Type B pancreatic cell (in vitro differentiated cells): ENCODE results near the gene NCOA1. TPM values are rescaled to one million over a fixed set of nuclear protein-coding genes. Genes with fewer than 3 reads are reported as not detected.

Experiments used
- DNase-seq: peaks from one replicate; pipeline ENCODE4 v3.0.0; 2021; ENCODE audit warnings: mixed read lengths; ENCODE audit not compliant: unreplicated experiment; ENCODE audit errors: extremely low spot score
- H3K27ac Mint-ChIP-seq: 2 replicates; pipeline ENCODE4 v1.8.0; 2021; ENCODE audit warnings: mild to moderate bottlenecking, mixed read lengths
- H3K27me3 Mint-ChIP-seq: 2 replicates; pipeline ENCODE4 v1.8.0; 2021; ENCODE audit warnings: mixed read lengths
- H3K36me3 Mint-ChIP-seq: 2 replicates; pipeline ENCODE4 v1.8.0; 2021; ENCODE audit warnings: mixed read lengths
- H3K4me1 Mint-ChIP-seq: one replicate; pipeline ENCODE4 v1.8.0; 2021; ENCODE audit warnings: mixed read lengths; ENCODE audit not compliant: unreplicated experiment
- H3K4me3 Mint-ChIP-seq: 2 replicates; pipeline ENCODE4 v1.8.0; 2021; ENCODE audit warnings: mild to moderate bottlenecking, mixed read lengths
- H3K9me3 Mint-ChIP-seq: 2 replicates; pipeline ENCODE4 v1.8.0; 2021; ENCODE audit warnings: mixed read lengths
- total RNA-seq: library from RNA; stranded (reverse); gene quantifications from 2 replicates; pipeline ENCODE4 v1.2.1, GENCODE V29; 2021; ENCODE audit warnings: low replicate concordance
- TF ChIP-seq, protein P1 (sequence below): fragments of 200-600 bp; sonication (generic); conservative IDR thresholded peaks from 2 replicates; pipeline ENCODE4 v1.5.0; 2021; ENCODE audit warnings: antibody characterized with exemption, mild to moderate bottlenecking

Gene NCOA1
- total RNA-seq, 1 donor from 2014 or later, result 23.8 TPM

DNA sequence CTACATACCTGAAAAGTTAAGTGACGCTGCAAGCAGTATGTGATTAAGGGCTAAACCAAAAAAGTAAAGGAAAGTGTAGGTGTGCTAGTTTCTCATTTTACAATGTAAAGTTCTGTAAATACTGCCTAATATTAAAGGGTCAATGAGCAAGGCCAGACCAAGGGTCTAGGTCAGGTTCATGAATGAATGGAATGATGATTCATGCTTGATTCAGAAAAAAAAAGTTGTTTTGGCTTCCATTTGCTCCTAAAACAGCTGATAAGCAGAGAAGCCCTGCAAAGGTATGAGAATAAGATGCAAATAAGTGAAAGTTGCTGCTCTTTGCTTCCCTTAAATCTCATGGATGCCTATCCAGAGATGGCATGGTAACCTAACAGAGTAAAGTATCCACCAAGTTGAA, 240.9 kb downstream of the NCOA1 start:
- H3K27ac Mint-ChIP-seq, result no peak overlapping the region
- H3K4me1 Mint-ChIP-seq, result no peaks in the 10 kb centered on the region
- no peaks in the 10 kb centered on the region for H3K9me3 Mint-ChIP-seq
- no peaks in the 10 kb centered on the region for H3K27me3 Mint-ChIP-seq
- peaks cover 12% of the 10 kb centered on the region for H3K36me3 Mint-ChIP-seq
- H3K4me3 Mint-ChIP-seq, result no peak overlapping the region
- TF ChIP-seq, protein P1, sequence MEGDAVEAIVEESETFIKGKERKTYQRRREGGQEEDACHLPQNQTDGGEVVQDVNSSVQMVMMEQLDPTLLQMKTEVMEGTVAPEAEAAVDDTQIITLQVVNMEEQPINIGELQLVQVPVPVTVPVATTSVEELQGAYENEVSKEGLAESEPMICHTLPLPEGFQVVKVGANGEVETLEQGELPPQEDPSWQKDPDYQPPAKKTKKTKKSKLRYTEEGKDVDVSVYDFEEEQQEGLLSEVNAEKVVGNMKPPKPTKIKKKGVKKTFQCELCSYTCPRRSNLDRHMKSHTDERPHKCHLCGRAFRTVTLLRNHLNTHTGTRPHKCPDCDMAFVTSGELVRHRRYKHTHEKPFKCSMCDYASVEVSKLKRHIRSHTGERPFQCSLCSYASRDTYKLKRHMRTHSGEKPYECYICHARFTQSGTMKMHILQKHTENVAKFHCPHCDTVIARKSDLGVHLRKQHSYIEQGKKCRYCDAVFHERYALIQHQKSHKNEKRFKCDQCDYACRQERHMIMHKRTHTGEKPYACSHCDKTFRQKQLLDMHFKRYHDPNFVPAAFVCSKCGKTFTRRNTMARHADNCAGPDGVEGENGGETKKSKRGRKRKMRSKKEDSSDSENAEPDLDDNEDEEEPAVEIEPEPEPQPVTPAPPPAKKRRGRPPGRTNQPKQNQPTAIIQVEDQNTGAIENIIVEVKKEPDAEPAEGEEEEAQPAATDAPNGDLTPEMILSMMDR, result no peak
- DNase-seq, result no peak

DNA sequence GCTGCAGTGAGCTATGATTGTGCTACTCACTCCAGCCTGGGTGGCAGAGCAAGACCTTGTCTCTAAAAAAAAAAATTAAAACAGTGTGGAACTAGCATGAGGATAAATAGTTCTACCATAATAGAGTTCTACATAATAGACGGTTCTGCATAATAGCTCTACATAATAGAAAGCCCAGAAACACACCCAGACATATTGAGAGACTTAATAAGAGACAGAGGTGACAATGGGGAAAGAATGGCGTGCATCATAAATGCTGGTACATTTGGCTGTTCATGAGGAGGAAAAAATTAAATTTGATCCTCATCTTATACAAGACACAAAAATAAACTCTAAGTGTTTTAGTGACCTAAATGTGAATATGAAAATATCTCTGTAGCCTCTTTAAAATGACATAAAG, 243.7 kb downstream of the NCOA1 start:
- H3K4me3 Mint-ChIP-seq, result no peak overlapping the region
- TF ChIP-seq, protein P1, result no peak
- H3K27me3 Mint-ChIP-seq, result no peaks in the 10 kb centered on the region
- H3K9me3 Mint-ChIP-seq, result no peaks in the 10 kb centered on the region
- no peak for DNase-seq
- H3K4me1 Mint-ChIP-seq, result no peaks in the 10 kb centered on the region
- peaks cover 8% of the 10 kb centered on the region for H3K36me3 Mint-ChIP-seq
- no peak overlapping the region for H3K27ac Mint-ChIP-seq

DNA sequence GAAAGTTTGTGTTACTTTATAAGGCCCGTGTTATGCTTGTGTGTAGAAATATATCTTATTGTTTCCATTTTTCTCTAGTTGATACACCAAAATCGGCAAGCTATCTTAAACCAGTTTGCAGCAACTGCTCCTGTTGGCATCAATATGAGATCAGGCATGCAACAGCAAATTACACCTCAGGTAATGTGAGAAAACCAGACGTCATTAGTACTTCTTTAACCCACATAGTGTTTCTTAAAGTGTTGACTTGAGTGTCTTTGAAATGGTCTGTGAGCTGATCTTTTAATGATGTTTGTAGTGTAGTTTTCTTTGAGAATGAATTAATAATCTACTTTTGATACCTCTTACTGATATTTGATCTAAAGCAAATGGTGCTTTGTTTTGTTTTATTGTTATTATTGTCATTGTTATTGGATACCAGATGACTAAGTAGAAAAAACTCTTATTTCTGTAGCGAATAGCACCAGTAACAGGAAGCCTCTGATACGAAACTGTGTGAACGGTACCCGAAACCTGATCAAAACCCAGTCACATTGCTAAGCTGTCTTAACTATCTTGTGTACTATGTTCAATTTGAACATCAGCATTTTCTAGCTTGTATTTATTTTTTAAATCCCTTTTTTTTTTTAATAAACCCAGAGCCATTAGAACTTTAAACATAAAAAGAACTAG, 248.4 kb downstream of the NCOA1 start:
- no peaks in the 10 kb centered on the region for H3K27me3 Mint-ChIP-seq

DNA sequence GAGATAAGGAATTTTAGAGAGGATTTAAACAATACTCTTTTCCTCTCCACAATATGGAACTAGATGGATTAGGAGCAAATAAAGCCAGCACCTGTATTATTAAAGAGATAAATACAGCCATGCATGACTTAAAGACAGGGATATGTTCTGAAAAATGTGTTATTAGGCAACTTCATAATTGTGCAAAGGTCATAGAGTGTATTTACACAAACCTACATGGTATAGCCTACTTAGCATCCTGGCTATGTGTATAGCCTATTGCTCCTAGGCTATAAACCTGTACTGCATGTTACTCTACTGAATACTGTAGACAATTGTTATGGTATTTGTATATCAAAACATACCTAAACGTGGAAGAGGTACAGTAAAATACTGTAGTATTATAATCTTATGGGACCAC, 249.1 kb downstream of the NCOA1 start:
- Mint-ChIP-seq H3K4me3 (no peak overlapping the region), H3K27ac (no peak overlapping the region), H3K36me3 (peaks cover 18% of the 10 kb centered on the region), H3K27me3 (no peaks in the 10 kb centered on the region), H3K4me1 (no peaks in the 10 kb centered on the region), H3K9me3 (no peaks in the 10 kb centered on the region)
- TF ChIP-seq, protein P1, result no peak
- no peak for DNase-seq

More for the DNA sequence above, 248.4 kb downstream of the NCOA1 start:
- H3K4me3 Mint-ChIP-seq, result no peak overlapping the region
- H3K4me1 Mint-ChIP-seq, result no peaks in the 10 kb centered on the region
- H3K36me3 Mint-ChIP-seq, result peaks cover 18% of the 10 kb centered on the region
- TF ChIP-seq, protein P1, result no peak
- no peaks in the 10 kb centered on the region for H3K9me3 Mint-ChIP-seq
- no peak for DNase-seq
- H3K27ac Mint-ChIP-seq, result no peak overlapping the region

DNA sequence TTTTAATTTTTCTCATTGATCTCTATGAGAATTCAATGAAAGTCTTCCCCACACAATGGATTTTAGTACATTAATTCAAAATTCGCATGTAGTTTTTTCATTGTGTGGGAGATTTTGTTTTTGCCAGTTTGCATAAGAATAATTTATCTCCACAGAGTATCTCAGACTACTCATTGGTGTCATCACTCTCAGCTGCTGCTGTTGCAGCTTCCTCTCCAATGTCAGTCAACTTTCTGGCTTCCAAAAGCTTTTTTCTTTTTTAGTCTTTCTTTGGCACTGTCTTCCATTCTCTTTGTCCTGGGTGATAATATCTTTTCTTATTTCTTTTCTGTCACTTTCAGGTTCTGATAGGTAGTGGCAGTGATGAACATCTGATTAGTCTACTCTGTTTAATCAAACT, 251.7 kb downstream of the NCOA1 start:
- TF ChIP-seq, protein P1, result no peak
- no peaks in the 10 kb centered on the region for H3K27me3 Mint-ChIP-seq
- peaks cover 25% of the 10 kb centered on the region for H3K36me3 Mint-ChIP-seq
- no peak for DNase-seq
- no peaks in the 10 kb centered on the region for H3K4me1 Mint-ChIP-seq
- H3K4me3 Mint-ChIP-seq, result no peak overlapping the region
- H3K27ac Mint-ChIP-seq, result no peak overlapping the region
- no peaks in the 10 kb centered on the region for H3K9me3 Mint-ChIP-seq
